H1 (cell line): Measurements from ENCODE around the gene RAB7B.

Source experiments
- CTCF ChIP-seq, 3 experiments: IDR thresholded peaks; 1 replicate in 2 of 3; 2 replicates in 1 of 3; pipeline versions ENCODE4 v1.5.1 to v1.6.1; 2011; ENCODE audit warnings: low read length in 3 of 3, mild to moderate bottlenecking in 3 of 3, inconsistent platforms in 2 of 3, low read depth in 1 of 3, moderate library complexity in 1 of 3; ENCODE audit not compliant: insufficient read depth in 1 of 3; ENCODE audit errors: control extremely low read depth in 1 of 3
- EZH2 ChIP-seq: fragments of 200-600 bp; sonication (generic); IDR thresholded peaks from 2 replicates; pipeline ENCODE4 v1.7.1; 2012; ENCODE audit warnings: low read depth, mild to moderate bottlenecking, moderate library complexity, low read length, inconsistent platforms; ENCODE audit not compliant: severe bottlenecking
- SIX5 ChIP-seq: IDR thresholded peaks from 2 replicates; pipeline ENCODE4 v1.6.1; 2011; ENCODE audit warnings: mild to moderate bottlenecking, low read depth, low read length

DNA sequence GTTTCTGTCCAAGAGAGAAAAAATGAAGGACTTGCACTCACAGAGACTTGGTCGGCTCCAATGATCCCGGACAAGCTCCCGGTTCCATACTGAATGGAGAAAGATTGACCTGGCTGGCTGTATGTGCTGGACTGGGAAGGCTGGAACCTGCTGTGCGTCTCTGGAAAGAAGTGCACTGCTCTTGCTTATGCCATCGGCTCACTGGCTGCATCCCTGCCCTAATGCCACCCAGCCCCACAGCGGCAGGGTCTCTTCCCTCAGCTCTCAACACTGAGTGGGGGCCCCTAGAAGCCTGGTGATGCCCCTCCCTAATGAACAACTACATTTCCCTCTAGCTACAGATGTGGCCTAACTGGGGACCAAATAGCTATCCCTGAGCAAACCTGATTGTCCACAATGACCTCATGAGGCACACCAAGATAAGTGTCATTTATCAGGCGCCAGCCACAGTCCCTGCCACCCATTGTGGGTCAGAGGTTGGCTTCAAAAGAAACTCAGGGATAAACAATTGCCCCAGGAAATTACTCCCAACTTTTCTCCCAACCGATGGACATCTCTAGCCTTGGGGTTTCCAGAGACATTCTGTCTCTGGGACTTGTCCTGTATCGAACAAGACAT is 17.9 kb upstream of the RAB7B start:
- TF ChIP-seq SIX5 (no peak), CTCF (IDR thresholded peaks at IDR 0.05; ENCODE audit: control extremely low read depth in 1 of 3, insufficient read depth in 1 of 3, low read depth in 1 of 3, low read length in 3 of 3) (no peak), EZH2 (no peak)
